Common myeloid progenitor, CD34-positive (primary cell): ENCODE results near the gene ZNF514. TPM values are rescaled to one million over a fixed set of nuclear protein-coding genes. Genes with fewer than 3 reads are reported as not detected.

Experiments
- CTCF ChIA-PET: fragments of 350-600 bp; sonication (Branson Sonifier 250); formaldehyde crosslinking; loops from one replicate; lab custom pipeline; 2021; ENCODE audit warnings: antibody characterized with exemption; lab: Charles Lee
- POLR2A ChIA-PET: fragments of 350-600 bp; sonication (Branson Sonifier 250); formaldehyde crosslinking; loops from one replicate; lab custom pipeline; 2021; ENCODE audit warnings: antibody characterized with exemption; lab: Charles Lee
- DNase-seq, 3 donors: peaks; one replicate each; pipeline versions ENCODE4 v3.0.0 to v3.0.0-alpha.2; 2013
- H3K27ac ChIP-seq, 2 experiments: 1 replicate in 1 of 2; 2 replicates in 1 of 2; pipeline ENCODE4 v1.7.0; 2013; ENCODE audit warnings: inconsistent platforms in 2 of 2, low read length in 2 of 2, mild to moderate bottlenecking in 2 of 2, low read depth in 1 of 2, moderate library complexity in 1 of 2; ENCODE audit not compliant: severe bottlenecking in 2 of 2, insufficient read depth in 1 of 2, poor library complexity in 1 of 2
- H3K27me3 ChIP-seq, 5 experiments: replicated peaks in 2 of 5; 1 replicate in 3 of 5; 2 replicates in 2 of 5; pipeline versions ENCODE4 v1.6.1 to v1.7.0; 2013; ENCODE audit warnings: low read length in 4 of 5, mild to moderate bottlenecking in 2 of 5, moderate library complexity in 2 of 5, inconsistent platforms in 1 of 5; ENCODE audit not compliant: insufficient read depth in 5 of 5, control insufficient read depth in 4 of 5
- H3K36me3 ChIP-seq, 4 experiments: 1 replicate in 2 of 4; 2 replicates in 2 of 4; pipeline versions ENCODE4 v1.6.1 to v1.7.0; 2013; ENCODE audit warnings: low read length in 3 of 4, control low read depth in 1 of 4, mild to moderate bottlenecking in 1 of 4; ENCODE audit not compliant: control insufficient read depth in 4 of 4, insufficient read depth in 4 of 4
- H3K4me1 ChIP-seq, 4 experiments: 1 replicate in 3 of 4; 2 replicates in 1 of 4; pipeline versions ENCODE4 v1.6.1 to v1.7.1; 2013; ENCODE audit warnings: low read length in 3 of 4, mild to moderate bottlenecking in 3 of 4, control low read depth in 1 of 4, inconsistent platforms in 1 of 4, moderate library complexity in 1 of 4; ENCODE audit not compliant: control insufficient read depth in 4 of 4, insufficient read depth in 4 of 4; ENCODE audit errors: control extremely low read depth in 1 of 4
- H3K4me3 ChIP-seq, 7 experiments: 1 replicate in 4 of 7; 2 replicates in 3 of 7; pipeline versions ENCODE4 v1.5.1 to v1.7.0; 2013; ENCODE audit warnings: mild to moderate bottlenecking in 7 of 7, low read length in 6 of 7, moderate library complexity in 6 of 7, inconsistent platforms in 2 of 7, low read depth in 2 of 7, control low read depth in 1 of 7; ENCODE audit not compliant: insufficient read depth in 4 of 7, control insufficient read depth in 1 of 7; ENCODE audit errors: extremely low read depth in 1 of 7
- H3K9me3 ChIP-seq, 5 experiments: 1 replicate in 4 of 5; 2 replicates in 1 of 5; pipeline versions ENCODE4 v1.6.1 to v1.7.1; 2013; ENCODE audit warnings: low read length in 4 of 5, mild to moderate bottlenecking in 2 of 5, inconsistent platforms in 1 of 5, low read depth in 1 of 5, moderate library complexity in 1 of 5; ENCODE audit not compliant: control insufficient read depth in 4 of 5, insufficient read depth in 2 of 5; ENCODE audit errors: control extremely low read depth in 1 of 5
- WGBS: methylation state at CpG from one replicate; pipeline ENCODE4 v1.1.5; 2013; ENCODE audit not compliant: insufficient coverage; 5-methylcytosine and 5-hydroxymethylcytosine counted together
- polyA plus RNA-seq: library from polyadenylated mRNA; unstranded; fragments of 120-200 nt; gene quantifications from one replicate; pipeline ENCODE4 v1.2.1, GENCODE V29; 2013

The ZNF514 gene
- polyA plus RNA-seq = 41.4 TPM

GRCh38 chr2:95159690-95160449 is at the start of gene ZNF514:
Gene ZNF514, minus strand, starts transcription at chr2:95159848. Its CDS starts 6,595 bp downstream, at chr2:95153253.
- peak; percentile 78 to 90 (median 87) for DNase-seq
- H3K27ac ChIP-seq = peak within 1 kb of the TSS in 1 of 2 experiments; percentile 62
- CTCF ChIA-PET = interaction anchor here (0.9 kb wide), 1 partner anchor 38 kb away, joined by 3 read pairs; the partner anchor contains the start of gene MRPS5
- H3K27me3 ChIP-seq = no peaks in the 10 kb centered on the region
- H3K36me3 ChIP-seq = peaks cover 7 to 22% (median 15%) of the 10 kb centered on the region in 4 experiments
- H3K9me3 ChIP-seq = peaks cover 0 to 18% (median 9%) of the 10 kb centered on the region in 5 experiments
- 24% methylated on average over 37 of the region's 64 CpGs for WGBS
- POLR2A ChIA-PET = no interaction called here
- H3K4me1 ChIP-seq = peaks cover 4 to 28% (median 13%) of the 10 kb centered on the region in 4 experiments
- H3K4me3 ChIP-seq = peak within 1 kb of the TSS; percentile 57 to 98 (median 78)

GRCh38 chr2:95208106-95208505 is 48.5 kb upstream of the ZNF514 start:
- peaks cover 0 to 13% (median 6%) of the 10 kb centered on the region in 4 experiments for H3K4me1 ChIP-seq
- no peak overlapping the region for H3K27ac ChIP-seq
- DNase-seq = no peak
- H3K27me3 ChIP-seq = no peaks in the 10 kb centered on the region
- WGBS = 87% methylated on average over 3 of the region's 6 CpGs
- H3K9me3 ChIP-seq = peaks cover 16 to 45% (median 32%) of the 10 kb centered on the region in 5 experiments
- peak overlapping the region; percentile 65 to 93 (median 81) for H3K4me3 ChIP-seq
- ChIA-PET POLR2A (no interaction called here), CTCF (no interaction called here)
- H3K36me3 ChIP-seq = peaks cover 20 to 40% (median 36%) of the 10 kb centered on the region in 4 experiments

- POLR2A ChIA-PET = no interaction called here
Measured at GRCh38 chr2:95207111-95207961, 47.7 kb upstream of the ZNF514 start, which contains the start of gene ZNF892. Gene ZNF892, plus strand, starts transcription at chr2:95207521. Its CDS starts 295 bp downstream, at chr2:95207816.

GRCh38 chr2:95206096-95206495 is 46.4 kb upstream of the ZNF514 start:
- DNase-seq = no peak
- CTCF ChIA-PET = no interaction called here
- Histone ChIP-seq H3K9me3 (peaks cover 6 to 26% (median 16%) of the 10 kb centered on the region in 5 experiments), H3K36me3 (peaks cover 8 to 20% (median 17%) of the 10 kb centered on the region in 4 experiments), H3K27me3 (no peaks in the 10 kb centered on the region), H3K4me3 (peak overlapping the region in 2 of 7 experiments; percentile 85 to 93), H3K4me1 (peaks cover 0 to 13% (median 6%) of the 10 kb centered on the region in 4 experiments), H3K27ac (no peak overlapping the region)
- POLR2A ChIA-PET = no interaction called here
- WGBS = 66% methylated on average over 8 of the region's 10 CpGs

More at GRCh38 chr2:95207111-95207961, 47.7 kb upstream of the ZNF514 start, which contains the start of gene ZNF892:
- peaks cover 17 to 33% (median 29%) of the 10 kb centered on the region in 4 experiments for H3K36me3 ChIP-seq
- CTCF ChIA-PET = no interaction called here
- H3K4me3 ChIP-seq = peak within 1 kb of the TSS; percentile 65 to 93 (median 81)
- peaks cover 0 to 13% (median 6%) of the 10 kb centered on the region in 4 experiments for H3K4me1 ChIP-seq
- peak within 1 kb of the TSS; percentile 33 to 76 for H3K27ac ChIP-seq
- peaks cover 10 to 38% (median 27%) of the 10 kb centered on the region in 5 experiments for H3K9me3 ChIP-seq
- WGBS = under 1% methylated on average over 63 of the region's 74 CpGs
- DNase-seq = peak; percentile 76 to 86 (median 79)
- no peaks in the 10 kb centered on the region for H3K27me3 ChIP-seq

- no peak overlapping the region for H3K27ac ChIP-seq
- POLR2A ChIA-PET = no interaction called here
- no peak for DNase-seq
- CTCF ChIA-PET = interaction anchor here (1.1 kb wide), 1 partner anchor 26 kb away, joined by 3 read pairs; no protein-coding TSS in a partner anchor
- H3K4me1 ChIP-seq = peaks cover 0 to 13% (median 6%) of the 10 kb centered on the region in 4 experiments
- H3K36me3 ChIP-seq = peaks cover under 1 to 8% (median 8%) of the 10 kb centered on the region in 4 experiments
- 100% methylated on average over 1 of the region's 2 CpGs for WGBS
- H3K9me3 ChIP-seq = peaks cover under 1 to 18% (median 6%) of the 10 kb centered on the region in 5 experiments
- no peaks in the 10 kb centered on the region for H3K27me3 ChIP-seq
- no peak overlapping the region for H3K4me3 ChIP-seq
Measured at GRCh38 chr2:95204396-95204795, 44.7 kb upstream of the ZNF514 start.

GRCh38 chr2:95203911-95204310 is 44.3 kb upstream of the ZNF514 start:
- DNase-seq = no peak
- Histone ChIP-seq H3K4me3 (no peak overlapping the region), H3K27ac (no peak overlapping the region), H3K27me3 (no peaks in the 10 kb centered on the region), H3K9me3 (peaks cover 0 to 14% (median 3%) of the 10 kb centered on the region in 5 experiments), H3K36me3 (peaks cover 0 to 4% (median 4%) of the 10 kb centered on the region in 4 experiments), H3K4me1 (peaks cover 0 to 13% (median 6%) of the 10 kb centered on the region in 4 experiments)
- WGBS = 97% methylated on average over 4 of the region's 4 CpGs
- CTCF ChIA-PET = interaction anchor here (1.1 kb wide), 1 partner anchor 27 kb away, joined by 3 read pairs; no protein-coding TSS in a partner anchor
- POLR2A ChIA-PET = no interaction called here
